A204.1 (cell line): ENCODE measurements around the gene MYO10.
"Not testable (repeated sequence)": the region's sequence is repeated elsewhere in the genome, so short reads cannot be mapped to it uniquely, and the experiment has no call there.

ENCODE experiments used
- FAIRE-seq: peaks from 2 replicates; lab custom pipeline; 2012; peaks lifted over from hg19 to GRCh38; lab: Jason Lieb, UNC

The MYO10 gene

GRCh38 chr5:16781828-16782626 is 154.1 kb downstream of the MYO10 start:
- no peak for FAIRE-seq

GRCh38 chr5:16780325-16780724 is 155.8 kb downstream of the MYO10 start:
- no peak for FAIRE-seq

DNA sequence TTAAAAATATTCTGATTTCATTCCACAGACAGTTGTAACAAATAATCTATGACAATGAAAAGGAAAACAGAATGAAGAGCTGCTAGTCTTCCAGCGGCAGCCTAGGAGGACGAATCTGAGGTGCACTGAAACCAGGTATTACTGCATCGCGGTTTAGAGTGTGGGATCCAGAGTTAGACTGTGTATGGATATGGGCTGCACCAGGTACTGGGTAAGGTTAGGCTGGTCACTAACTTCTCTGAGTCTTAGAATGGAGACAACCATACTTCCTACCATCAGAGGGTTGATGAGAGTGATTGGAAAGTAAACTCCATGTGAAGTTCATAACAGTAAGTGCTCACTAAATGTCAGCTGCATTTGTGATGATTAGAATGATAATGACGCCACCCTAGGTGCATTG is 158.7 kb downstream of the MYO10 start:
- no peak for FAIRE-seq

- FAIRE-seq = no peak
Measured at GRCh38 chr5:16776611-16777251, 159.4 kb downstream of the MYO10 start.

GRCh38 chr5:16774806-16775205 is 161.3 kb downstream of the MYO10 start:
- no peak for FAIRE-seq

GRCh38 chr5:16773991-16774390 is 162.1 kb downstream of the MYO10 start:
- FAIRE-seq = no peak

- FAIRE-seq = no peak
Measured at GRCh38 chr5:16772556-16772955, 163.5 kb downstream of the MYO10 start.

GRCh38 chr5:16768184-16768583 is 167.9 kb downstream of the MYO10 start:
- no peak for FAIRE-seq

GRCh38 chr5:16763211-16763610 is 172.9 kb downstream of the MYO10 start:
- FAIRE-seq = no peak

DNA sequence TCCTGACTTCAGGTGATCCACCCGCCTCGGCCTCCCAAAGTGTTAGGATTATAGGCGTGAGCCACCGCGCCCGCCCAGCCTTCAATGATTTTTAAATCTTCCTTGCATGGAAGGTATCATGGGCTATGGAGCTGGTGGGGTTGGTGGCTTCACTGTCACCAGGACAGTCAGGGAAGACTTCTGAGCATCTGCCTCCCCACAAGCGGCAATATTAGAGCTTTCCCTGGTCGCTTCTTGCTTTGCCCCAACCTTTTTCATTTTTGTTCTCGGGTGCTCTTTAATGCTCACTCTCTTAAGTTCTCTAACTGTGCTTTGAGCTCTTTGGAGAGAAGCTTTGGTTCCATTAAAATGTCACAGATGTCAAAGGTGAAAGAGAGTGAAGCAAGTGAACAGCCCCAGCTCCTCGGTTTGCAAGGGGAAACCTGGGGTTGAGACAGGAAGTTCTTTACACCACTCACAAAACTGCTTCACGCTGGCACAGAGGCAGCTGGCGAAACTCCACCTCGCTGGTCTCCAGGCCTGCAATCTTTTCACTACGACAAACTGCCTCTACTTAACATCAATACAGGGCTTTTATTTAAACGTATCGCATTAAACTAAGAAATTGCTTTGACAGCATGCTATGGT is 176.8 kb downstream of the MYO10 start:
- FAIRE-seq = no peak

DNA sequence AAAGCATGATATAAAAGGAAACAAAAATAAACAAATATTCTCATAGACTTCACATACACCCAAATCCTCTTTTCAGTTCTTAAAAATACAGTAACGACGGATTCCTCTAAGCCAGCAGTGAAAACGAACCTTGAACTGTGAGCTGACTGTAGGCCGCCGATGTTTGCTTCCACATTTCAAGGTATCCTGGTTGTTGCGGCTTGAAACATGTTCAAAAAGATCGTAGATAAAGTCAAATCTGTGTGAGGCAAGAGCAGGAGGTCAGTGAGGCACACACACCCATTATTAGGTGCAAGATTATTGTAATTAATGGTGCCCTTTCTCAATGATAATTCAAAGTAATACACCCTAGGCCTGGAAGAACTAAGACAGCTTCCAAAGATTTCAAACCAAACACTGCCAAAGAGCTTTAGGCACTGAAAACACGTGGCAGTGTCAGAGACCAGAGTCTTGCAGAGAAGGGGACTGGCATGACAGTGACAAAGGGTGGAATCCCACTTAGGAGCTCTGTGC is 178.0 kb downstream of the MYO10 start:
- FAIRE-seq = no peak

DNA sequence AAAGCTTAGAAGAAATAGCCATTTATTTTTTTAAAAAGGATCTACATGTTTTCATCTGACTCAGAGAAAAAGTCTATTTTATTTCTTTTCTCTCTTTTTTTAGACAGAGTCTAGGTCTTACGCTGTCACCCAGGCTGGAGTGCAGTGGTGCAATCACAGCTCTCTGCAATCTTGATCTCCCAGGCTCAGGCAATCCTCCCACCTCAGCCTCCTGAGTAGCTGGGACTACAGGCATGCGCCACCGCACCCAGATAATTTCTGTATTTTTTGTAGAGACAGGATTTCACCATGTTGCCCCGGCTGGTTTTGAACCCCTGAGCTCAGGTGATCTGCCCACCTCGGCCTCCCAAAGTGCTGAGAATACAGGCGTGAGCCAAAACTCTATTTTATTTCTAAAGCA is 178.5 kb downstream of the MYO10 start:
- FAIRE-seq = not testable (repeated sequence)

DNA sequence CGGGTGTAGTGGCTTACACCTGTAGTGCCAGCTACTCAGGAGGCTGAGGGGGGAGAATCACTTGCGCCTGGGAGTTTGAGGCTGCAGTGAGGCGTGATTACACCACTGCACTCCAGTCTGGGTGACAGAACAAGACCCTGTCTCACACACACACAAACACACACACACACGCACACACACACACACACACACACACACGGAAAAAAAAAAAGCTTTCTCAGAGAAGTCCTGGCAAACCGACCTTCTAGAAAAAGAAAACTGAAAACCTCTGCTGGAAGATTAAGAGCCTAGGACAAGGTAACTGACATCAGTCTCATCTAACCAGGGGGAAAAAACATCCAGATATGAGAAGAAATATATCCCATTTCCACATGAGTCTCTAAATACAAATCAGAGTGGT is 178.9 kb downstream of the MYO10 start:
- no peak for FAIRE-seq

DNA sequence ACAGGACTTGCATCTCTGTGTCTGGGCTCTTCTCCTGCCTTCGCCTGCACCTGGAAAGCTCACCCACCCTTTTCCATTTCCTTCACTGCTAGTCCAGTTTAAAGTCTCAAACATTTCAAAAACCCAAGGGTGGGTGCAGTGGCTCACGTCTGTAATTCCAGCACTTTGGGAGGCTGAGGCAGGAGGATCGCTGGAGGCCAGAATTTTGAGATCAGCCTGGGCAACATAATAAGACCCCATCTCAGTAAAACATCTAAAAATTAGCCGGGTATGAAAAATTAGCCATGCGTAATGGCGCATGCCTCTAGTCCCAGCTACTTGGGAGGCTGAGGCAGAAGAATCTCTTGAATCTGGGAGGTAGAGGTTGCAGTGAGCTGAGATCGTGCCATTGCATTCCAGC is 179.4 kb downstream of the MYO10 start:
- no peak for FAIRE-seq

DNA sequence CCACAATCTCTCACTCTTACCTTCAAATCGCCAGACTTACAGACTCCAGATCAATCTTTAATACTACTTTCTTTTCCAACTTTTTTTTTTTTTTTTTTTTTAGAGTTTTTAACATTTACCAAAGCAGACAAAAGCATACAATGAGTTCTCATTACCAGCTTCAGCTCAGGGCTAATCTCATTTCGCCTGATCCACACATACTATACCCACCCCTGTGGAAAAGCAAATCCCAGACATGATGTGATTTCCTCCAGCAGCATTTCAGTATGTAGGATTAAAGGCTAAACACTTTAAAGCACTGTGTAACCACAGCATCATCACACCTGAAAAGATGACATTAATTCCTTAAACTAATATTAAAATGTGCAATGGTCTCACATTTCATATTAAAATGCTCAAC is 180.4 kb downstream of the MYO10 start:
- FAIRE-seq = no peak

DNA sequence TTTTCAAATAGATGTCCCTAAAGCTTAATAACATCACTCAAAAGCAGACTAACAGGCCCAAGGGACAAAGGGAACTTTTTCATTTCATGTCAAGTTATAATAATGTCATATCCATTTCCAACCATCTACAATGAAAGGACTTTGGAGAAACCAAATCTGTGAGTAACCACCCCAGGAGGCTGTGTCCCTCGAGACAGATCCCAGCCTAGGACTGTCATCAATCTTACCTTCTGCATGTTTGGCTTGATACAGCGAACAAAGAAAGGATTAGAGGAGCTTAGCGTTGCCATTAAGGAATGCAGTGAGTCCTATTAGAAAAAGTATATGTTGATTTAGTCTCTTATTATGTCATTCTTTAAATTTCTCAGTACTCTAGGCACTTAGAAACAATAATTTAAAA is 181.5 kb downstream of the MYO10 start:
- no peak for FAIRE-seq

DNA sequence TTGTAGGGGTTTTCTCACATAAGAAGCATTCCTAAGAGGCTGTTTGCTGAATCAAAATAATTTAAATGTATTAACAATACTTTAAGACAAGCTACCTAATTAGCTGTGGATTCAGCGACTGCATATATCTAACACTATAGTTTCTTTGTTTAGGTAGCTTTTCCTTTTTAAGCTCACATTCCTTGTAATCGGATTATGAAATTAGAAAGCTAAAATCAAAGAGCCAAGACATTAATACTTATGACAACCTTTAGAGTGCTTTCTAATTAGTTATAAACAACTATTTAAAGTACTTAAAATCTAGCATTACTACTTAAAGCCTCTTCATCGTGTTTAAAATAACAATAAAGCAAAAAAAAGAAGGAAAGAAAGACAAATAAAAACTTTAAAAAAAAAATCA is 182.0 kb downstream of the MYO10 start:
- no peak for FAIRE-seq

- no peak for FAIRE-seq
Measured at GRCh38 chr5:16750445-16750844, 185.6 kb downstream of the MYO10 start.

GRCh38 chr5:16749626-16750025 is 186.5 kb downstream of the MYO10 start:
- no peak for FAIRE-seq

DNA sequence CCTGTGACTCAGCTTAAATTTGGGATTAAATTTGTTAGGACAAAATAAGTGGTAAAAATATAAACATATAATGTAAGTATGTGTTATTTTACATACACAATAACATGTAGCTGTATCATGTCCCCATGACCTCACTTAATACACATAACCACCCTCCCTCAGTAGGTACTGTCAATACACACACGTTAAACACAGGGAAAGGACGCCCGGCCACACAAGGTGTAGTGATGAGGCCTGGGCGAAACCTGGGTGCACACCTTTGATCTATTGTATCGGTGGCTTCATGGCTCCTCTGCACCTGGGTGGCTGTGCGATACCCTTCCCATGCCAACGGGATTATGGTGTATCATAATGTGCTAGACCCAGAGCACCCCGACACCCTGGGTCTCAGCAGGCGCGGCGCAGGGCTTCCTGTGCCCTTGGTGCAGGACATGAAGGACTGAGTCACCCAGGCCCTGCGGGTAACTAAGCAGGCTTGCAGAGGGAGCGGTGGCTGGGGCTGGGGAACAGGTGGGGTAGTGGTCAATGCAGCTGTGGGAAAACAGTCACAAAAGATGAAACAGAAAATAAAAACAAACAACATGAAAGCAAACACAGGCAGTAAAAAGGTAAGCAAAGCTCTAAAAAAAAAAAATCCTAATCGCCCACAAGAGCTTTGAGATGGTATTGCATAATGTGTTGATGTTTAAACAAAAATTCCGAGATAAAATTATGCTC is 191.8 kb downstream of the MYO10 start:
- no peak for FAIRE-seq

DNA sequence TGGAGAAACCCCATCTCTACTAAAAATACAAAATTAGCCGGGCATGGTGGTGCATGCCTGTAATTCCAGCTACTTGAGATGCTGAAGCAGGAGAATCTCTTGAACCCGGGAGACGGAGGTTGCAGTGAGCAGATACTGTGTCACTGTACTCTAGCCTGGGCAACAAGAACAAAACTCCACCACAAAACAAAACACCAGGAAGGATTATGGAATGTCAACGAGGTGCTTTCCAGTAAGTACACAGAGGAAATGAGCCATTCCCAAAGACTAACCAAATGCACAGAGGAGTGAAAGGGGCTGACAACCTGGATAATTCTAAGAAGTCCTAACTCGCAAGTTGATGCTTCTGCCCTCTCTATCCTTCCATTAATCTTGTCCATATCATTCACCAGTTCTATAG is 193.2 kb downstream of the MYO10 start:
- no peak for FAIRE-seq

DNA sequence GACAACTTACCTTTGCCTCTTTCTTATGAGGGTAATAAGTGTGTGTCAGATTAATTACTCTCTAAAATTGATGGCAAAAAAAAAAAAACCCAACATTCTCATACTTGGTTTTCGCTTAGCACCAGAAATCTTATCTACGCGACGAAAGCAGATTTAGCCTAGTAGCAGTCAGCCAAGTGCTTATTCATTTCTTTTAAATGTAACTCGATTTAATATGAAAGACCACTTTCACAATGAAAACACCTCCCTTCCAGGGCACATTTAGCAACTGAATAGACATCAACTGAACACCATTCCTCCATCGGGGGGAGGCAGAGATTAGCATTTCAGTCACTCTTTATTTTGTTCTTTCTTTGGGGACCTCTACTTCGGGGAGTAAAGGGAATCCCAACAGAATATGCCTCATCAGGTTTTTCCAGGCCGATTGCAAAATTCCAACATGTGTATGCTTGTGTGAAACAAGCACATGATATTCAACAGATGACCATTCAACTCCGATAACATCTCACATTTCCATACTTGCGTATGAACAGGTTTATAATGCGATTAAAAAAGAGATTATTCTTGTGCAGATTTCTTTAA is 195.2 kb downstream of the MYO10 start:
- no peak for FAIRE-seq
